SK-N-MC (cell line): Measurements from ENCODE around the gene AHNAK.

ENCODE experiments used
- EZH2 ChIP-seq: fragments of 200-600 bp; sonication (generic); IDR thresholded peaks from one replicate; pipeline ENCODE4 v1.6.1; 2017; ENCODE audit warnings: antibody characterized with exemption
- POLR2AphosphoS5 ChIP-seq: IDR thresholded peaks from 2 replicates; pipeline ENCODE4 v1.6.1; 2012; ENCODE audit warnings: mild to moderate bottlenecking, low read depth, low read length, borderline replicate concordance

DNA sequence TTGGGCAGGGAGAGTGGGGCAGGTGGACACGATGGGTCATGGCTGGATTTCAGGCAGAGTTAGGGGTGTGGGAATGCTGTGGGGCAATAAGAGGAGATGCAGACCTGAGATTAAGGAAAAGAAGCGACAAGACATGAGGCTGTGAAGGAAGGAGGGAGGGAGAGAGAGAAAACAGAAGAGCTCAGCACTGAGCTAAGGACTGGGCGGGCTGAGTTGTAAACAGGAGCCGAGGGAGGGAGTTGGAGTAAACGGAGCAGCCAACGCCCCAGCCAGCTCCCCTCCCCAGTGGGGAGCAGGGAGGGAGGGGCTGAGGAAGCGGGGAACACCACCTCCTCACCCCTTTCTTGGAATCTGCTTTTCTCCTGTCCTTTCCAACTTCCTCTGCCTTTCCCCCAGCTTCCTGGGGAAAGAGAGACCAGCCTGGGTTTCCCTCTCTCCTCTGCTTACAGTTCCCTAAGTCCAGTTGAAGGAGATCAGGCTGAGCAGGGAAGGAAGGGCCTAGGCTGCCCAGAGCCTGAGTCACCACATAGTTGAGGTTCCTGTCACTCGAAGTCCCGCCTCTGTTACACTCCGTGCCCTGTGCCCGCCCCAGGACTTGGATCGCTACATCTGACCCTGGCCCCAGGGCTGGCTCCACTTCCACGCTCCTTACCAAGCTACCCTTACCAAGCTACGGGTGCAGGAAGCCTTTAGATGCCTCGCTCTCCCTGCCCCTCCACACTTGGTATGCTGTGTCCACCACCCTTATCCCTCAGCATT, 6.7 kb upstream of the AHNAK start:
- TF ChIP-seq EZH2 (no peak), POLR2AphosphoS5 (no peak; the same call in 1 of the 2 replicates)
